GM19324 (cell line): Measurements from ENCODE around the gene AKAP6.

Experiments
- ATAC-seq: cut with Tn5 transposase; IDR thresholded peaks from one replicate; pipeline ENCODE4 v1.9.1; 2021; ENCODE audit warnings: mild to moderate bottlenecking, moderate library complexity; ENCODE audit not compliant: unreplicated experiment, low FRiP score

AKAP6 gene

GRCh38 chr14:32835924-32836323, 506.8 kb downstream of the AKAP6 start:
- no peak for ATAC-seq

GRCh38 chr14:32841698-32842097, 512.6 kb downstream of the AKAP6 start:
- no peak for ATAC-seq

- ATAC-seq, result no peak
Observed at GRCh38 chr14:32846821-32847365, 517.8 kb downstream of the AKAP6 start.

GRCh38 chr14:32847867-32848266, 518.8 kb downstream of the AKAP6 start:
- ATAC-seq, result no peak

- no peak for ATAC-seq
Observed at GRCh38 chr14:32865827-32866376, 536.8 kb downstream of the AKAP6 start.

GRCh38 chr14:32883188-32883587, 554.1 kb downstream of the AKAP6 start:
- no peak for ATAC-seq
